ENCODE data around the gene PALLD.

- TF ChIP-seq POLR2A (IDR thresholded peaks at IDR 0.05; ENCODE audit: low read depth), result no peak
- no peak for TF ChIP-seq CTCF (IDR thresholded peaks at IDR 0.05)
- TF ChIP-seq EP300 (IDR thresholded peaks at IDR 0.05), result no peak
- no peak for TF ChIP-seq POLR2AphosphoS5 (IDR thresholded peaks at IDR 0.05)
Measured at GRCh38 chr4:168734703-168735678, 238.1 kb downstream of the PALLD start.
